ENCODE results near the gene ITGAX.
A peak's percentile ranks its signal among the peaks of the same experiment; 100 is the strongest.

The ITGAX gene

GRCh38 chr16:31409433-31409832 lies 54.5 kb downstream of the ITGAX start:
- Histone ChIP-seq H3K4me1 (ENCODE audit: control insufficient read depth in 1 of 2, insufficient read depth in 2 of 2, low read length in 2 of 2) (no peaks in the 10 kb centered on the region), H3K4ac (ENCODE audit: low read depth, low read length) (no peak overlapping the region), H3K4me2 (ENCODE audit: low read length) (no peak overlapping the region), H3K79me2 (ENCODE audit: control insufficient read depth, insufficient read depth, low read length, poor library complexity) (no peaks in the 10 kb centered on the region), H2BK120ac (ENCODE audit: insufficient read depth, low read length, poor library complexity) (no peak overlapping the region), H3K4me3 (ENCODE audit: low read depth, low read length) (no peak overlapping the region), H3K9me3 (ENCODE audit: insufficient read depth, low read depth, low read length) (peaks cover 12% of the 10 kb centered on the region), H2BK5ac (ENCODE audit: low read depth, low read length, poor library complexity) (no peak overlapping the region), H4K91ac (ENCODE audit: low read depth, low read length) (no peak overlapping the region), H4K12ac (ENCODE audit: low read depth, low read length) (no peak overlapping the region), H2AFZ (ENCODE audit: insufficient read depth, low read length, poor library complexity) (no peak overlapping the region), H3K27ac (ENCODE audit: low read depth, low read length) (no peak overlapping the region), H3K9ac (ENCODE audit: low read length) (no peak overlapping the region), H3K18ac (ENCODE audit: low read length) (no peak overlapping the region), H3K14ac (ENCODE audit: low read length) (no peak overlapping the region), H2BK12ac (ENCODE audit: low read length) (no peak overlapping the region), H2AK5ac (ENCODE audit: low read length) (no peak overlapping the region), H3K36me3 (ENCODE audit: control insufficient read depth in 1 of 2, insufficient read depth in 2 of 2, low read length in 2 of 2) (no peaks in the 10 kb centered on the region), H3K79me1 (ENCODE audit: low read length) (no peaks in the 10 kb centered on the region), H4K8ac (ENCODE audit: low read depth, low read length) (no peak overlapping the region), H3K27me3 (ENCODE audit: insufficient read depth, low read length) (peaks cover 2% of the 10 kb centered on the region), H3K23ac (ENCODE audit: low read length) (no peak overlapping the region)
- WGBS (ENCODE audit: extremely low coverage, insufficient coverage, insufficient read length) = no CpG with 5 or more reads among the region's 3 CpGs
- DNase-seq = peak; percentile 88 to 89

GRCh38 chr16:31410082-31410481 lies 55.1 kb downstream of the ITGAX start:
- H3K9me3 ChIP-seq (ENCODE audit: insufficient read depth, low read depth, low read length) = peaks cover 18% of the 10 kb centered on the region
- H3K4me2 ChIP-seq (ENCODE audit: low read length) = no peak overlapping the region
- no peak overlapping the region for H2BK5ac ChIP-seq (ENCODE audit: low read depth, low read length, poor library complexity)
- H3K27me3 ChIP-seq (ENCODE audit: insufficient read depth, low read length) = peaks cover 2% of the 10 kb centered on the region
- H3K79me2 ChIP-seq (ENCODE audit: control insufficient read depth, insufficient read depth, low read length, poor library complexity) = no peaks in the 10 kb centered on the region
- no peak overlapping the region for H3K23ac ChIP-seq (ENCODE audit: low read length)
- H3K36me3 ChIP-seq (ENCODE audit: control insufficient read depth in 1 of 2, insufficient read depth in 2 of 2, low read length in 2 of 2) = no peaks in the 10 kb centered on the region
- no peak overlapping the region for H2AFZ ChIP-seq (ENCODE audit: insufficient read depth, low read length, poor library complexity)
- H4K8ac ChIP-seq (ENCODE audit: low read depth, low read length) = no peak overlapping the region
- H3K27ac ChIP-seq (ENCODE audit: low read depth, low read length) = no peak overlapping the region
- H4K12ac ChIP-seq (ENCODE audit: low read depth, low read length) = no peak overlapping the region
- H3K18ac ChIP-seq (ENCODE audit: low read length) = no peak overlapping the region
- H3K79me1 ChIP-seq (ENCODE audit: low read length) = no peaks in the 10 kb centered on the region
- no peak overlapping the region for H3K9ac ChIP-seq (ENCODE audit: low read length)
- H2AK5ac ChIP-seq (ENCODE audit: low read length) = no peak overlapping the region
- H3K4me1 ChIP-seq (ENCODE audit: control insufficient read depth in 1 of 2, insufficient read depth in 2 of 2, low read length in 2 of 2) = no peaks in the 10 kb centered on the region
- H2BK120ac ChIP-seq (ENCODE audit: insufficient read depth, low read length, poor library complexity) = no peak overlapping the region
- H4K91ac ChIP-seq (ENCODE audit: low read depth, low read length) = no peak overlapping the region
- WGBS (ENCODE audit: extremely low coverage, insufficient coverage, insufficient read length) = no CpG with 5 or more reads among the region's 9 CpGs
- no peak overlapping the region for H3K4ac ChIP-seq (ENCODE audit: low read depth, low read length)
- no peak overlapping the region for H3K14ac ChIP-seq (ENCODE audit: low read length)
- peak; percentile 86 for DNase-seq
- H2BK12ac ChIP-seq (ENCODE audit: low read length) = no peak overlapping the region
- H3K4me3 ChIP-seq (ENCODE audit: low read depth, low read length) = no peak overlapping the region

- no peak overlapping the region for H3K4ac ChIP-seq (ENCODE audit: low read depth, low read length)
- no peak overlapping the region for H3K27ac ChIP-seq (ENCODE audit: low read depth, low read length)
- no peak overlapping the region for H3K9ac ChIP-seq (ENCODE audit: low read length)
- no peaks in the 10 kb centered on the region for H3K79me1 ChIP-seq (ENCODE audit: low read length)
- no peak overlapping the region for H2BK12ac ChIP-seq (ENCODE audit: low read length)
- H3K4me1 ChIP-seq (ENCODE audit: control insufficient read depth in 1 of 2, insufficient read depth in 2 of 2, low read length in 2 of 2) = no peaks in the 10 kb centered on the region
- no peaks in the 10 kb centered on the region for H3K79me2 ChIP-seq (ENCODE audit: control insufficient read depth, insufficient read depth, low read length, poor library complexity)
- H3K27me3 ChIP-seq (ENCODE audit: insufficient read depth, low read length) = peaks cover 2% of the 10 kb centered on the region
- no peak overlapping the region for H3K4me2 ChIP-seq (ENCODE audit: low read length)
- H2BK120ac ChIP-seq (ENCODE audit: insufficient read depth, low read length, poor library complexity) = no peak overlapping the region
- no peak overlapping the region for H4K91ac ChIP-seq (ENCODE audit: low read depth, low read length)
- no peak overlapping the region for H3K14ac ChIP-seq (ENCODE audit: low read length)
- H4K8ac ChIP-seq (ENCODE audit: low read depth, low read length) = no peak overlapping the region
- no peak overlapping the region for H2BK5ac ChIP-seq (ENCODE audit: low read depth, low read length, poor library complexity)
- H2AFZ ChIP-seq (ENCODE audit: insufficient read depth, low read length, poor library complexity) = no peak overlapping the region
- H3K23ac ChIP-seq (ENCODE audit: low read length) = no peak overlapping the region
- H3K9me3 ChIP-seq (ENCODE audit: insufficient read depth, low read depth, low read length) = peaks cover 21% of the 10 kb centered on the region
- H4K12ac ChIP-seq (ENCODE audit: low read depth, low read length) = no peak overlapping the region
- no peak overlapping the region for H2AK5ac ChIP-seq (ENCODE audit: low read length)
- no peak overlapping the region for H3K18ac ChIP-seq (ENCODE audit: low read length)
- H3K36me3 ChIP-seq (ENCODE audit: control insufficient read depth in 1 of 2, insufficient read depth in 2 of 2, low read length in 2 of 2) = no peaks in the 10 kb centered on the region
- WGBS (ENCODE audit: extremely low coverage, insufficient coverage, insufficient read length) = no CpG with 5 or more reads among the region's 22 CpGs
- H3K4me3 ChIP-seq (ENCODE audit: low read depth, low read length) = no peak overlapping the region
- DNase-seq = peak; percentile 52 to 63
Observed at GRCh38 chr16:31411024-31411844, 56.3 kb downstream of the ITGAX start.

GRCh38 chr16:31412750-31413149 lies 57.8 kb downstream of the ITGAX start:
- no CpG with 5 or more reads among the region's 10 CpGs for WGBS (ENCODE audit: extremely low coverage, insufficient coverage, insufficient read length)

More at GRCh38 chr16:31412750-31413149, 57.8 kb downstream of the ITGAX start:
- no peak overlapping the region for H4K12ac ChIP-seq (ENCODE audit: low read depth, low read length)
- H3K18ac ChIP-seq (ENCODE audit: low read length) = no peak overlapping the region
- H2BK120ac ChIP-seq (ENCODE audit: insufficient read depth, low read length, poor library complexity) = no peak overlapping the region
- H4K91ac ChIP-seq (ENCODE audit: low read depth, low read length) = no peak overlapping the region
- no peaks in the 10 kb centered on the region for H3K79me2 ChIP-seq (ENCODE audit: control insufficient read depth, insufficient read depth, low read length, poor library complexity)
- H2BK12ac ChIP-seq (ENCODE audit: low read length) = no peak overlapping the region
- H3K79me1 ChIP-seq (ENCODE audit: low read length) = no peaks in the 10 kb centered on the region
- H3K4me1 ChIP-seq (ENCODE audit: control insufficient read depth in 1 of 2, insufficient read depth in 2 of 2, low read length in 2 of 2) = no peaks in the 10 kb centered on the region
- no peak overlapping the region for H3K23ac ChIP-seq (ENCODE audit: low read length)
- H3K27ac ChIP-seq (ENCODE audit: low read depth, low read length) = no peak overlapping the region
- H2AK5ac ChIP-seq (ENCODE audit: low read length) = no peak overlapping the region
- DNase-seq = no peak
- no peak overlapping the region for H4K8ac ChIP-seq (ENCODE audit: low read depth, low read length)
- no peak overlapping the region for H2AFZ ChIP-seq (ENCODE audit: insufficient read depth, low read length, poor library complexity)
- H3K4ac ChIP-seq (ENCODE audit: low read depth, low read length) = no peak overlapping the region
- H3K4me3 ChIP-seq (ENCODE audit: low read depth, low read length) = no peak overlapping the region
- no peak overlapping the region for H2BK5ac ChIP-seq (ENCODE audit: low read depth, low read length, poor library complexity)
- no peak overlapping the region for H3K14ac ChIP-seq (ENCODE audit: low read length)
- H3K9ac ChIP-seq (ENCODE audit: low read length) = no peak overlapping the region
- H3K27me3 ChIP-seq (ENCODE audit: insufficient read depth, low read length) = no peaks in the 10 kb centered on the region
- H3K36me3 ChIP-seq (ENCODE audit: control insufficient read depth in 1 of 2, insufficient read depth in 2 of 2, low read length in 2 of 2) = no peaks in the 10 kb centered on the region
- H3K9me3 ChIP-seq (ENCODE audit: insufficient read depth, low read depth, low read length) = peaks cover 18% of the 10 kb centered on the region
- no peak overlapping the region for H3K4me2 ChIP-seq (ENCODE audit: low read length)

Measured in trophoblast cell (in vitro differentiated cells and primary cell).